Spleen (tissue), 11 donors: Measurements from ENCODE around the gene TFAP2B. TPM values are rescaled to one million over a fixed set of nuclear protein-coding genes. Genes with fewer than 3 reads are reported as not detected.

ENCODE experiments used
- DNase-seq: peaks from one replicate; pipeline ENCODE4 v3.0.0-alpha.2; 2020
- H3K27ac ChIP-seq, 8 donors: fragments of 200-600 bp; sonication (generic) in 7 of 8; 1 replicate in 4 of 8; 2 replicates in 4 of 8; pipeline versions ENCODE4 v1.5.0 to v1.8.0; 2016 to 2021; ENCODE audit warnings: inconsistent platforms in 4 of 8, mild to moderate bottlenecking in 4 of 8, moderate library complexity in 1 of 8
- H3K27me3 ChIP-seq, 7 donors: fragments of 200-600 bp; sonication (generic) in 6 of 7; replicated peaks in 1 of 7; 1 replicate in 4 of 7; 2 replicates in 3 of 7; pipeline versions ENCODE4 v1.5.0 to v1.8.0; 2016 to 2021; ENCODE audit warnings: inconsistent platforms in 3 of 7, mild to moderate bottlenecking in 1 of 7
- H3K36me3 ChIP-seq, 6 donors: fragments of 200-600 bp; sonication (generic) in 5 of 6; 1 replicate in 4 of 6; 2 replicates in 2 of 6; pipeline versions ENCODE4 v1.5.0 to v1.8.0; 2016 to 2021; ENCODE audit warnings: inconsistent platforms in 2 of 6
- H3K4me1 ChIP-seq, 6 donors: fragments of 200-600 bp; sonication (generic) in 5 of 6; 1 replicate in 3 of 6; 2 replicates in 3 of 6; pipeline versions ENCODE4 v1.5.0 to v1.8.0; 2016 to 2021; ENCODE audit warnings: inconsistent platforms in 3 of 6
- H3K4me3 ChIP-seq, 8 donors: fragments of 200-600 bp; sonication (generic) in 7 of 8; 1 replicate in 4 of 8; 2 replicates in 4 of 8; pipeline versions ENCODE4 v1.5.0 to v1.8.0; 2016 to 2021; ENCODE audit warnings: inconsistent platforms in 4 of 8, mild to moderate bottlenecking in 4 of 8, moderate library complexity in 2 of 8
- H3K9me3 ChIP-seq, 8 donors: fragments of 200-600 bp; sonication (generic) in 7 of 8; 1 replicate in 4 of 8; 2 replicates in 4 of 8; pipeline versions ENCODE4 v1.5.0 to v1.8.0; 2016 to 2021; ENCODE audit warnings: inconsistent platforms in 4 of 8
- POLR2A ChIP-seq, 3 donors: fragments of 450-650 bp; IDR thresholded peaks; one replicate each; pipeline ENCODE4 v1.5.1; 2017; ENCODE audit warnings: antibody characterized with exemption in 3 of 3, mild to moderate bottlenecking in 1 of 3
- POLR2AphosphoS5 ChIP-seq, 3 donors: sonication (generic); formaldehyde crosslinking; IDR thresholded peaks; one replicate each; pipeline ENCODE4 v1.5.1; 2017; ENCODE audit warnings: antibody characterized with exemption in 3 of 3
- WGBS, 5 donors: extraction: QIAGEN DNeasy Blood & Tissue Kit in 3 of 5; methylation state at CpG; one replicate each; pipeline versions ENCODE4 v1.1.5 to v1.1.7; 2013 to 2018; 5-methylcytosine and 5-hydroxymethylcytosine counted together
- intact Hi-C: fragments of 100-400 bp; cut with DNase I; formaldehyde crosslinking; loops from one replicate; pipeline ENCODE4 v1.15.0; 2023; ENCODE audit warnings: low total_unique reads
- polyA plus RNA-seq, 3 donors: library from polyadenylated mRNA; stranded (reverse); fragments of 200-250 nt; gene quantifications; one replicate each; pipeline ENCODE4 v1.2.1, GENCODE V29; 2013
- total RNA-seq, 7 donors: library from RNA; depleted of rRNA in 3 of 7; stranded (reverse); fragments of >200 nt in 3 of 7; fragmentation: NEBNext Ultra II Directional in 4 of 7; extraction: Animal tissue kit (Norgen Biotek cat#: 25700) in 4 of 7; gene quantifications; one replicate each; pipeline versions ENCODE4 v1.1.0 to v1.2.1, GENCODE V29; 2016 to 2021
- TF ChIP-seq, protein P1 (sequence below), 11 experiments: fragments of 200-600 bp in 7 of 11; fragments of 450-650 bp in 4 of 11; sonication (generic) in 4 of 11; IDR thresholded peaks in 8 of 11; conservative IDR thresholded peaks in 3 of 11; 1 replicate in 7 of 11; 2 replicates in 4 of 11; pipeline versions ENCODE4 v1.4.0 to v1.8.0; 2016 to 2021; ENCODE audit warnings: antibody characterized with exemption in 11 of 11, inconsistent platforms in 4 of 11, mild to moderate bottlenecking in 1 of 11
- donor health status: healthy with polysubstance abuse.
- donor health status: DM: no; HTN: no; CAD: no; lungs with moderate emphysema.
- donor health status: DM: no; HTN: no; CAD: no.
- donor health status: Bipolar disorder and iron deficiency.
- donor health status: healthy.
- donor health status: DM: no; HTN: no; CAD: no.
- donor health status: DM: yes; HTN: yes; CAD: no.

TFAP2B gene
- total and polyA plus RNA-seq, 10 donors = not detected

DNA sequence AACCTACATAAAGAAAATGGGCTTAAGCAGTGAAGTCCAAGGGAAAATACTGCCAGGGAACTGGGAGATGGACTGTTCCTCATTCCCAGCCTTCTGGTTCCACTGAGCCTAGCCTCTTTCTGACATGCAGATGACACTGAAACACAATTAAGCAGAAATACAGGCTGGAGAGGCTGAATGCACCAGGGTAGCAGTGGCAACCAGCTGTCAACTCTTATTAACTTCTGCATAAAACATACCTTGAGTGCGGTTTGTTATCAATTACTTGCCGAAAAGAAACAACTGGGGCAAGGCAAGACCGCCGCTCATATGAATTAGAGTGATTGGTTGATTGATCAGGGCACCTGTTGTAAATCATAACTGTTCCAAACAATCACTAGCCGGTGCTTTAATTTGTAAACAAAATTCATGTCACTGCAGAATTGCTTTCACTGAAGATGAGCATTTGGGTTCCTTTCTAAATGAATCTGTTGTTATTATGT is 16.3 kb downstream of the TFAP2B start:
- 58 to 81% (median 72%) methylated on average over 5 of the region's 5 CpGs for WGBS, 5 donors
- intact Hi-C loops = no loop called here
- H3K36me3 ChIP-seq = no peaks in the 10 kb centered on the region
- no peak overlapping the region for H3K27ac ChIP-seq
- no peaks in the 10 kb centered on the region for H3K9me3 ChIP-seq
- no peak overlapping the region for H3K4me3 ChIP-seq
- TF ChIP-seq, protein P1, sequence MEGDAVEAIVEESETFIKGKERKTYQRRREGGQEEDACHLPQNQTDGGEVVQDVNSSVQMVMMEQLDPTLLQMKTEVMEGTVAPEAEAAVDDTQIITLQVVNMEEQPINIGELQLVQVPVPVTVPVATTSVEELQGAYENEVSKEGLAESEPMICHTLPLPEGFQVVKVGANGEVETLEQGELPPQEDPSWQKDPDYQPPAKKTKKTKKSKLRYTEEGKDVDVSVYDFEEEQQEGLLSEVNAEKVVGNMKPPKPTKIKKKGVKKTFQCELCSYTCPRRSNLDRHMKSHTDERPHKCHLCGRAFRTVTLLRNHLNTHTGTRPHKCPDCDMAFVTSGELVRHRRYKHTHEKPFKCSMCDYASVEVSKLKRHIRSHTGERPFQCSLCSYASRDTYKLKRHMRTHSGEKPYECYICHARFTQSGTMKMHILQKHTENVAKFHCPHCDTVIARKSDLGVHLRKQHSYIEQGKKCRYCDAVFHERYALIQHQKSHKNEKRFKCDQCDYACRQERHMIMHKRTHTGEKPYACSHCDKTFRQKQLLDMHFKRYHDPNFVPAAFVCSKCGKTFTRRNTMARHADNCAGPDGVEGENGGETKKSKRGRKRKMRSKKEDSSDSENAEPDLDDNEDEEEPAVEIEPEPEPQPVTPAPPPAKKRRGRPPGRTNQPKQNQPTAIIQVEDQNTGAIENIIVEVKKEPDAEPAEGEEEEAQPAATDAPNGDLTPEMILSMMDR (IDR thresholded peaks at IDR 0.05 in 8 of 11, conservative IDR thresholded peaks at IDR 0.05 in 3 of 11) = no peak
- TF ChIP-seq POLR2A (IDR thresholded peaks at IDR 0.05) = no peak
- TF ChIP-seq POLR2AphosphoS5 (IDR thresholded peaks at IDR 0.05) = no peak
- peaks cover 0 to 6% (median 0%) of the 10 kb centered on the region in 6 donors for H3K4me1 ChIP-seq
- no peak for DNase-seq
- H3K27me3 ChIP-seq = peaks cover 0 to 97% (median 73%) of the 10 kb centered on the region in 7 donors

DNA sequence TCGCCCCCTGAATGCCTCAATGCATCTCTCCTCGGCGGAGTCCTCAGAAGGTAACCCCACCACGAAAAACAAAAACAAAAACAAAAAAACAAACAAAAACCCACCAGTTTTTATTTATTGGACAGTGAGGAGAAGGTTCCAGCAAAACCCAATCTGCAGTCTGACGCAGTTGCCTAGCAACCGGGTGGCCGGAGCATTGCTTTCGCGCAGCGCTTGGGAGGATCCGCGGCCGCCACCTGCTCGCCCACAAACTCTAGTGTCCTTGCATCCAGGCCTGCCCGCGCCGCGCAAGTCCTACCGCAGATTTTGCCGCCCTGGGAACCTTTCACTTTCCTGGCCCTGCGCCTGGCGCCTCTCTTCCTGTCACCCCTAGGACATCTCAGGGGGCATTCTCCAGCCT is 17.6 kb downstream of the TFAP2B start:
- Histone ChIP-seq H3K27ac (no peak overlapping the region), H3K9me3 (no peaks in the 10 kb centered on the region), H3K36me3 (no peaks in the 10 kb centered on the region), H3K4me1 (peaks cover 0 to 6% (median 0%) of the 10 kb centered on the region in 6 donors), H3K4me3 (peak overlapping the region in 1 of 8 donors; percentile 12), H3K27me3 (peaks cover 0 to 97% (median 79%) of the 10 kb centered on the region in 7 donors)
- DNase-seq = no peak
- WGBS, 5 donors = 5 to 10% (median 5%) methylated on average over 22 of the region's 22 CpGs
- intact Hi-C loops = no loop called here
- TF ChIP-seq POLR2AphosphoS5 (IDR thresholded peaks at IDR 0.05) (no peak), POLR2A (IDR thresholded peaks at IDR 0.05) (no peak)
- TF ChIP-seq, protein P1 (IDR thresholded peaks at IDR 0.05 in 8 of 11, conservative IDR thresholded peaks at IDR 0.05 in 3 of 11) = no peak

DNA sequence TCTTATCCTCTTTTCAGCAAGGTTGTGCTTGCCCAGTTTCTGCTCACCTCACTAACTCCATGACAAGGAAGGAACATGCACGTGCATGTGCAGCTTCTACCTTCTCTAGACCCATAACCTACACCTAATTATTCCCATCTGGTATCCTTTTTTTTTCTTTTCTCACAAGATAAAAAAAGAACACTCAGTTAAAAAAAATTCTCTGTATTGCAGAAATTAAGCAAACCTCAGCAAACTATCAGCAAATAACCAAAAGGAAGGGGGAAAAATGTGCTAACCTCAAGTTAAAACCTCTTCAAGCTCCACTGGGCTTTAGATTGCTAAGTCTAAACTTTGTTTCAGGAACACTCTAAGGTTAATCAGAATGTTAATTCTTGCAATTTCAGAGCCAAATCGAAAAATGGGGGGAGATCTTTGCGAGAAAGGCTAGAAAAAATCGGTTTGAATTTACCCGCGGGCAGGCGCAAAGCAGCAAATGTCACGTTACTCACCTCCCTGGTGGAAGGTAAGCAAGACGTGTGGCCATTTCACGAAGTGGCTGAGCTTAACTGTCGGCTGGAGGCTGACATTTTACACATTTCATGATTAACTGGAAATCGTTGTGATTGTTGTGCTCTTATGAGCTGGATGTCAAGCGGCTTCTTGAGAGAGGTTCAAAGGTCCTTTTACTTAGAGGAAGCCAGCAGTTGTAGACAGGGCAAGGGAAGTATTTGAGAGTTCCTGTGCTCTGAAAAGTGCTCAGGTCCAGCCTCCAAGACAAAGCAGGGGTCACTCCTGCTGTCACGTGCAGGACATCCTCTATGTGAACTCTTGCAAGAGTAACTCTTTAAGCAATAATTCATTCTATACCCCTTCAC is 19.1 kb downstream of the TFAP2B start:
- peaks cover 0 to 2% (median 0%) of the 10 kb centered on the region in 8 donors for H3K9me3 ChIP-seq
- peaks cover 0 to 6% (median 0%) of the 10 kb centered on the region in 6 donors for H3K4me1 ChIP-seq
- intact Hi-C loops = no loop called here
- H3K36me3 ChIP-seq = no peaks in the 10 kb centered on the region
- DNase-seq = no peak
- no peak overlapping the region for H3K27ac ChIP-seq
- TF ChIP-seq POLR2A (IDR thresholded peaks at IDR 0.05) (no peak), POLR2AphosphoS5 (IDR thresholded peaks at IDR 0.05) (no peak)
- TF ChIP-seq, protein P1 (IDR thresholded peaks at IDR 0.05 in 8 of 11, conservative IDR thresholded peaks at IDR 0.05 in 3 of 11) = no peak
- H3K4me3 ChIP-seq = no peak overlapping the region
- WGBS, 5 donors = 6 to 8% (median 8%) methylated on average over 14 of the region's 14 CpGs
- peaks cover under 1 to 98% (median 84%) of the 10 kb centered on the region in 7 donors for H3K27me3 ChIP-seq
